ENCODE results near the gene C12orf75. TPM values are rescaled to one million over a fixed set of nuclear protein-coding genes. Genes with fewer than 3 reads are reported as not detected.

The C12orf75 gene
- total RNA-seq, 2 donors from 2014 or later = 65.5 to 159 TPM

DNA sequence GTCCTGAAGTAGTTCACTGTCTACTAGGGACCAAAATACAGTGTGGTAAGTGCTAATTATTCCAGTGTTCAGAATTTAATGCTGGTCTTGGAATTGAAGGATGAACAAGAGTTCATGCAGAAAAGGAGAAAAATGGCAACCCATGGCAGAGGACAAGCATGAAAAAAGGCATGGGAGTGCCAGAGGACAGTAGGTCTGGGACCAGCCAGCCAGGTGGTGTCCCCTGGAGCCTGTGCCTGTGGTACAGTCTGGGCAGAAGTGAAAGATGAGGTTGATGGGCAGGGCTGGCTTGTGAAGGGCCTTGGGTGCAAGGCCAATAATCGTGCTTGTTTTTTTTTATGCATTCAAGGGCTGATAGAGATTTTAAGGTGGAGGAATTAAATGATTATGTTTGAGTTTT, 21.0 kb downstream of the C12orf75 start:
- peak overlapping the region; percentile 69 for H3K4me3 Mint-ChIP-seq
- no peaks in the 10 kb centered on the region for H3K27me3 Mint-ChIP-seq
- H3K4me1 Mint-ChIP-seq (ENCODE audit: low read depth in 2 of 2) = peaks cover 53 to 67% of the 10 kb centered on the region in 2 donors
- H3K36me3 Mint-ChIP-seq = peaks cover 18% of the 10 kb centered on the region
- peak overlapping the region; percentile 42 to 58 for H3K27ac Mint-ChIP-seq
- peaks cover 3% of the 10 kb centered on the region for H3K9me3 Mint-ChIP-seq
- ATAC-seq (peak in 1 of 2 donors; percentile 64), DNase-seq (ENCODE audit: low spot score) (no peak)

DNA sequence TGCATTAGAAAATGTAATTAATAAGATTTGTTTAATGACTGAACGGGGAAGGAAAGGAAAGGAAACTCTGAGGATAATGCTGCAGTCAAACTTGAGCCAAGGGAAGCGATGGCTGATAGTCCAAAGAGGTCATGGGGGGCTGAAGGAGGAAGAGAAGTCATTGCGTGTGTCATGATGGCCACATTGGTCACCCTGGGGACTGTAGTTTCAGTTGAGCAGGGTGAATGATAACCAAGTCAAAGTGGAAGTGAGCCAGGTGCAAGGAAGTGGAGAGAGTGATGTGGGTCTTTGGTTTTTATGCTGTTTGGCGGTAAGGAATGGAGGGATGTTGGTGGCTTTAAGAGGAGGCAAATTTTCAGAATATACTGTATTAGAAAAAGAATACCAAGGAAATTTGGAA, 21.6 kb downstream of the C12orf75 start:
- Mint-ChIP-seq H3K4me1 (ENCODE audit: low read depth in 2 of 2) (peaks cover 53 to 70% of the 10 kb centered on the region in 2 donors), H3K4me3 (peak overlapping the region; percentile 69), H3K27me3 (no peaks in the 10 kb centered on the region), H3K9me3 (peaks cover 3% of the 10 kb centered on the region), H3K36me3 (peaks cover 18% of the 10 kb centered on the region), H3K27ac (peak overlapping the region; percentile 42 to 58)
- DNase-seq (ENCODE audit: low spot score) (no peak), ATAC-seq (peak; percentile 77 to 86)

DNA sequence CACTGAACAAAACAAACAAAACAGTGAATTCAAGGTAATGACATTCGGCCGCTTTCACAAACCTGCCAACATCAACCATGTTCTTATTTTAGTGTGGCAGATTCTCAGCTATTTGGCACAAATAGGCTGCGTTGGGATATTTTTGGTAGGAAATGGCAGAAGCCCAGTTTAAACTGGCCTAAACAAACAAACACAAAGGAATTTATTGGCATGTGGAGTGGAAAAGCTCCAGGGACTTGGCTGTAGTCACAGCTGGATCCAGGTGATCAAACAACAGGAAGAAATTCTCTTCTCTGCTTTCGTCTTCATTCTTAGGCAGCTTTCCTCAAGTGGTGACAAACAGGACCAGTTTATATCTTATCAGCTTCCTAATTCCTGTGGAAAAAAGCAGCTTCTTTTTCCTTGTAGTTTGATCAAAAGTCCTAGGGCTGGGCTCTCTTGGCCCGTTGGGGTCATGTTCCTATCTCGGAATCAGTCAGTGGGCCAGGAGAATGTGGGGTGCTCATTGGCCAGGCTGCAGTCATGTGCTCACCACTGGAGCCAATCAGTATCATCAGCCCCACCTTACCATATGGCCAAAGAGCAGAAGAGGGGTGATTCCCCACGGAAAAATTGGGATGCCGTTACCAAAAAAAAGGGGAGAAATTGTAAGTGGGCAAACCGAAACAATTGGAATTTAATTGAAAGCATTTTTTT, 22.6 kb downstream of the C12orf75 start:
- ATAC-seq (no peak), DNase-seq (ENCODE audit: low spot score) (no peak)
- Mint-ChIP-seq H3K27me3 (no peaks in the 10 kb centered on the region), H3K9me3 (peaks cover 3% of the 10 kb centered on the region), H3K4me1 (ENCODE audit: low read depth in 2 of 2) (peaks cover 57 to 77% of the 10 kb centered on the region in 2 donors), H3K36me3 (peaks cover 18% of the 10 kb centered on the region), H3K27ac (peak overlapping the region in 1 of 2 donors; percentile 58), H3K4me3 (no peak overlapping the region)

DNA sequence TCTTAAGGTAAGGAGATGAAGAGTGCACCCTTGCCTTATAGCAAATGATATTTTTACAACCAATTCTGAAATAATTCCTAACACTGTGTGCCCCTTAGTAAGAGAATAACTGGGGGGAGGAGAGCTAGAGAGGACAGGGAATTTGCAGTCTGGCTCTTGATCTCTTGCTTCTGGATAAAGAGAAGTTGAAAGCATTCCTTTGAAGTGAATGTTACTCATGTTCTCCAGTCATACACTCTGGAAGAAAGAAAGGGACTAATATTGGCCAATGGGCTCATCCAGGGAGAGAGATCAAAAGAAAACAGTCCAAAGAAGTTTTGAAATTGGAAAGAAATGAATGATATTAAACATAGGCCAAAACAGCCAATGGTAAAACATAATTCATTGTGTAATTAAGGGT, 25.3 kb downstream of the C12orf75 start:
- Mint-ChIP-seq H3K36me3 (peaks cover 18% of the 10 kb centered on the region), H3K4me3 (no peak overlapping the region), H3K9me3 (peaks cover 3% of the 10 kb centered on the region), H3K4me1 (ENCODE audit: low read depth in 2 of 2) (peaks cover 52 to 72% of the 10 kb centered on the region in 2 donors), H3K27ac (peak overlapping the region; percentile 2), H3K27me3 (no peaks in the 10 kb centered on the region)
- no peak for ATAC-seq
- no peak for DNase-seq (ENCODE audit: low spot score)

DNA sequence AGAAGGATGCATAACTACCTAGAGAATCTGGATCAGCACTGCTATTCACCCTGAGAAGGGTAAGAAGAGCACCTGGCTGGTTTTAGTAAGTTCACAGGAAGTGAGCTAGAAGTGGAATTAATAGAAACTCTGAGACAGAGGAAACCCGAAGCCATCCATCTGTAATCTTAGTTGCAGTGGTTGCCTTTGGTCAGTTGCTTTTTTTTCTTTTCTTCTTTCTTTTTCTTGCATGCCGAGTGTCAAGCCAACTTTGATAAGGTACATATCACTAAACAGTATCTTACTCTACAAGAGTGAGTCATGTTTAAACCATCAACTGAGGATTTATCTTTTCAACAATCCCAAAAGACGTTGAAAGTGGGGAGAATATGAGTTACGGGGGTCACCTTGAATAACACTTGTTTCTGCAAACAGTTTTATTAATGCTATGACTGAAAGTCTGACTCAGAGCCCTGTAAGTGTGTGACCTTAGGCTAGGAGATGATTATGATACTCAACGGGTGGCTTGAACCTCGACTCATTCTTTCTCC, 26.7 kb downstream of the C12orf75 start:
- H3K36me3 Mint-ChIP-seq = peaks cover 9% of the 10 kb centered on the region
- DNase-seq (ENCODE audit: low spot score) = no peak
- H3K4me1 Mint-ChIP-seq (ENCODE audit: low read depth in 2 of 2) = peaks cover 43 to 61% of the 10 kb centered on the region in 2 donors

DNA sequence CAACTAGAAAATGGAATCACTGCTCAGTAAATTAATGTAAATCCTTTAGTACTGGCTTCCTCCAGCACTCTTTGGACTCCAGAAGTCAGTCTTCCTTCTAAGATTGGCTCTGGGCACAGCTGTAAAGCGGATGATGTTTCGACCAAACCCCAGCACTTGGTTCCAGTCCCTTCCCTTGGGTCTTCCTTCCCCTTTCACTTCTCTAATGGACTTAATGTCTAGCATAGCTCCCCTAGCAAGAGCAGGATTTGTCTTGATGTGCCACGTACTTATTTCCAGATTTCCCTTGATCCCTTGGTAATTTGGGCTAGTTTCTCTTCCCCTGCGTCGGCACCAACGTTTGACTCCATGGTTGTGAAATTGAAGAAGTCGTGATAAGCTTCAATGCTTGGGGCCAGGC, 28.3 kb downstream of the C12orf75 start:
- H3K4me1 Mint-ChIP-seq (ENCODE audit: low read depth in 2 of 2) = peaks cover 42 to 61% of the 10 kb centered on the region in 2 donors
- DNase-seq (ENCODE audit: low spot score) (no peak), ATAC-seq (no peak)
- no peaks in the 10 kb centered on the region for H3K9me3 Mint-ChIP-seq
- peaks cover 7% of the 10 kb centered on the region for H3K36me3 Mint-ChIP-seq
- H3K4me3 Mint-ChIP-seq = peak overlapping the region; percentile 39
- H3K27me3 Mint-ChIP-seq = no peaks in the 10 kb centered on the region
- H3K27ac Mint-ChIP-seq = peak overlapping the region; percentile 33 to 83

More for the DNA sequence above, 26.7 kb downstream of the C12orf75 start:
- Mint-ChIP-seq H3K4me3 (peak overlapping the region; percentile 51), H3K9me3 (no peaks in the 10 kb centered on the region), H3K27ac (peak overlapping the region; percentile 68 to 73), H3K27me3 (no peaks in the 10 kb centered on the region)
- ATAC-seq = peak; percentile 53 to 80

DNA sequence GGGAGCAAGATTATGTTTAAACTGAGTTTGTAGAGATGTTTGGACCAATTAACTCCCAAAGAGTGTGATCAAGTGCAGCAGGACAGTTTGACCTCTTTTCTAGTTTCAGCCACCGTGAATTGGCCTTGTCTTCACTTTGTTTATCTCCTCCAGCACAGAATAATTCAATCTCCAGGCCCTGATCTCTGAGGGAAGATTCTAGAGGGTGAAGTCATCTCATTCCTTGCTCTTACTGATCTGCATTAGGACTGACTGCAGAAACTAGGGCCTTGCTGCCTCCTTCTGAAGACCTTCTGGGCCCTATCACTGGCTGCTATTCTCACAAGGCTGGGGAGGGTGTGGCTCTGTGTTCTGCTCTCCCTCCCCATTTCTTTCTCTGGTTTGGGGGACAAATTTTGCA, 29.4 kb downstream of the C12orf75 start:
- Mint-ChIP-seq H3K27ac (peak overlapping the region in 1 of 2 donors; percentile 83), H3K4me1 (ENCODE audit: low read depth in 2 of 2) (peaks cover 37 to 51% of the 10 kb centered on the region in 2 donors), H3K9me3 (no peaks in the 10 kb centered on the region), H3K27me3 (no peaks in the 10 kb centered on the region), H3K4me3 (no peak overlapping the region), H3K36me3 (peaks cover under 1% of the 10 kb centered on the region)
- ATAC-seq (no peak), DNase-seq (ENCODE audit: low spot score) (no peak)

DNA sequence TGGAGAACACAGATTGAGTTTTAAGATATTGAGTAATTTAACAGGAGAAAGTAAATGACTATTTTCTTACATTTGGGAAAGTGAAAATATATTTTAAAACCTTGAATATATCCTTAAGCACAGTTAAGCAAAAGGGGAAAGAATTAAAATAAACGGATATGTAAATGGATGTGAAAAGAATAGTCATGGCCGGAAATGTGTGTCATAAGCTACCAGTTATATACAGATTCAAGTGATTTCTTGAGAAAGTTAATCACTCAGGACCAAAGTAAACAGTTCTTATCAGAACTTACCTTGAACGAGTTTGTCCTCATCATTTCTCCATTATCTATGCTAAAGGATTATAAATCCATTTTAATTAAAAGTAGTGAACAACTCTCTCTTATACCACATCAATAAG, 33.4 kb downstream of the C12orf75 start:
- no peak for DNase-seq (ENCODE audit: low spot score)
- peaks cover 21 to 23% of the 10 kb centered on the region in 2 donors for H3K4me1 Mint-ChIP-seq (ENCODE audit: low read depth in 2 of 2)

DNA sequence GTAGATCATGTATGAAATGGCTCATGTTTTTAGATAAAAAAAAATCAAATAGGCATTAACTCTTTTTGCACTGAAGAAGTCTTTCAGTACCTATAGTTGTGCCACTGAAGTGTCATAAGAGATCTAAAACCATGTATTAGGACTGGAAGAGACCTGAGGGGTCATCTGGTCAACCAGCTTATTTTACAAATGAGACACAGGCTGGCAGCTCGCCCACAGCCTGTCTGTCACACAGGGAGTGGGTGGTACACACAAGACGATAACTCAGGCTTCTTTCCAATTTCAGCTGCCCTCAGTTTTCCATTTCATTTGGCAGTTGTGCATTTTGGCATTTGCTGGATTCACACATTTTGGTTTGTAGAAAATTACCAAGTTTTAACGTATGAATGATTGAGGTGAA, 34.7 kb downstream of the C12orf75 start:
- ATAC-seq = no peak

More for the DNA sequence above, 33.4 kb downstream of the C12orf75 start:
- peaks cover 6% of the 10 kb centered on the region for H3K36me3 Mint-ChIP-seq
- no peak overlapping the region for H3K27ac Mint-ChIP-seq
- H3K27me3 Mint-ChIP-seq = no peaks in the 10 kb centered on the region
- ATAC-seq = no peak
- H3K4me3 Mint-ChIP-seq = no peak overlapping the region
- H3K9me3 Mint-ChIP-seq = no peaks in the 10 kb centered on the region

DNA sequence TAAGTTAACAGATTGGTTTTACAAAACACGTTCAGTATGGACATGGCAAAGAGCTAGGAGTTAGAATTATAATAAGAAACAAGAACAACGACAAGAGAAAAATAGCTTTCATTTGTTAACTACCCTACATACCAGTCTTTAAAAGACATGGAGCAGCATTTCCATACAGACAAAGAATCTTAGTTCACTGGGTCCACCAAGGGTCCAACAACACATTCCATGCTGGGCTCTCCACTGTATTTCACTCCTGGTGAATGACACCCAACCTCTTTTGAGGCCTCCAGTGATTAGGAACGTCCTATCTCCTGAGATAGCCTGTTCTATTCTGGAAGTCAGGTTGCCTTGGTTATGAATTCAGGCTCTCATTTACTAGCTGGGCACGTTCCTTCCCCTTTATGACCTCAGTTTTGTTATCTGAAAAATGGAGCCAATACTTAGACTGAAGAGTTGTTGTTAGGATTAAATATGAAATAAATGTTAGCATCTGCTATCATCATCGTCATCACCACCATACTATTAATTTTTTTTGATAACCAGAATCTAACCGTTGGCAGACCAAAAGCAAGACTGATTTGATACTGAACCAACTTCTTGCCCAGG, 37.7 kb downstream of the C12orf75 start:
- ATAC-seq (no peak), DNase-seq (ENCODE audit: low spot score) (no peak)
- H3K36me3 Mint-ChIP-seq = peaks cover 11% of the 10 kb centered on the region
- no peak overlapping the region for H3K27ac Mint-ChIP-seq
- H3K27me3 Mint-ChIP-seq = no peaks in the 10 kb centered on the region
- H3K9me3 Mint-ChIP-seq = no peaks in the 10 kb centered on the region
- H3K4me1 Mint-ChIP-seq (ENCODE audit: low read depth in 2 of 2) = peaks cover 5 to 7% of the 10 kb centered on the region in 2 donors
- no peak overlapping the region for H3K4me3 Mint-ChIP-seq

More for the DNA sequence above, 34.7 kb downstream of the C12orf75 start:
- peaks cover 6% of the 10 kb centered on the region for H3K36me3 Mint-ChIP-seq
- no peak for DNase-seq (ENCODE audit: low spot score)
- no peak overlapping the region for H3K4me3 Mint-ChIP-seq
- no peaks in the 10 kb centered on the region for H3K27me3 Mint-ChIP-seq
- H3K4me1 Mint-ChIP-seq (ENCODE audit: low read depth in 2 of 2) = peaks cover 10 to 13% of the 10 kb centered on the region in 2 donors
- H3K27ac Mint-ChIP-seq = peak overlapping the region in 1 of 2 donors; percentile 75
- H3K9me3 Mint-ChIP-seq = no peaks in the 10 kb centered on the region

DNA sequence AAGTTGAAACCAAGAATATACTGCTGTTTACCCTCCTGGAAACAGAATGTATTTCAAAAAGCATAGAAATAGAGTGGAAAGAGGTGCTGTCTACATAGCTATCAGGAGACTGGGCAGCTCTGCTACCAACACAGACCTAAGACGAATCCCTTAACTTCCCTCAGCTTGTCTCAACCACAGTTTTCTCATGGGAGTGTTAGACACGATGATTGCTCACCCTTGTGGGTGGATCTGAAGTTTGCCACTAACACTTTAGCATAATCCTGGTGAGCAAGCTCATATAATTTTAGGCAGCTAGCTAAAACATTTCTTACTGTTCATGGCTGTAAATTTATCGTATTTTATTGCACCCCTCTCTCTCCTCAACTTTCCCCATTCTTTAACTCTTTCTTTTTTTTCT, 38.5 kb downstream of the C12orf75 start:
- no peak overlapping the region for H3K27ac Mint-ChIP-seq
- DNase-seq (ENCODE audit: low spot score) = no peak
- H3K36me3 Mint-ChIP-seq = peaks cover 11% of the 10 kb centered on the region
- H3K27me3 Mint-ChIP-seq = no peaks in the 10 kb centered on the region
- H3K4me3 Mint-ChIP-seq = no peak overlapping the region
- ATAC-seq = no peak
- H3K4me1 Mint-ChIP-seq (ENCODE audit: low read depth in 2 of 2) = peaks cover 4 to 6% of the 10 kb centered on the region in 2 donors
- H3K9me3 Mint-ChIP-seq = no peaks in the 10 kb centered on the region

DNA sequence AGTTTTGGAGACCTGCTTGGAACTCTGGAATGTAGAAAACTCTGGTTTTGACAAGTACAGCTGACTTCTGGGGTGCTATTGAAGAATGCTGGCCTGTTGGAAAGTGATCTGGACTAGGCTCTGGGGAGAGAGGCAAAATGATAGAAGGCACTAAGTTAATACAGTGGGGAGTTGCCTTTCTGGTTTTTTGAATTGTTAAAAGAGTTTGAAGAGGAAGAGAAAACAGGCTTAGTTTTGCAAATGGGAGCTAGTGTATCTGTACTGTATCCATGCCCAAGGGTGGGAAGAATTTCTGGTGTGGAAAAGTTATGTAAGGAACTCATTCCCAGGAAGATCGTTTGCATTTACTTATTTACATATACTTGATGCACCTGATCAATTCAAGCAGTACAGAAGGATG, 43.8 kb downstream of the C12orf75 start:
- ATAC-seq (no peak), DNase-seq (ENCODE audit: low spot score) (no peak)
- no peaks in the 10 kb centered on the region for H3K4me1 Mint-ChIP-seq (ENCODE audit: low read depth in 2 of 2)
- H3K9me3 Mint-ChIP-seq = no peaks in the 10 kb centered on the region
- peaks cover 4% of the 10 kb centered on the region for H3K36me3 Mint-ChIP-seq
- no peak overlapping the region for H3K4me3 Mint-ChIP-seq
- H3K27ac Mint-ChIP-seq = no peak overlapping the region
- H3K27me3 Mint-ChIP-seq = no peaks in the 10 kb centered on the region

DNA sequence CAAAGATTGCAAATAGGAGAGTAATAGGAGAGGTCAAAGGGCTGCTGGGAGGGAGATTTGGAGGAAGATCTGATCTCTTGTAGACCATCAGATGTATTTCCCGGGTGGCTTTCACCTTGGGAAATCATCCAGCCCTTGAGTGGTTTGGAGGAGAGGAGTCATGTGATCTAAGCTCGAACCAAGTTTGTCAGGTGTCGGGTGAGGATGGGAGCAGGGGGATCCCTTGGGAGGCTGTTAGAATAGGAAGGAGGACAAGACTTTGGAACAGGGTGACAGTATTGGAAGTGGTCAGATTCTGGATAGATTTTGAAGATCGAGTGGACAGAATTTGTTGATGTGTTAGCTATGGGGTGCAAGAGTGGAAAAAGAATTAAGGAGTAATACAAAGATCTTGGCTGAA, 46.6 kb downstream of the C12orf75 start:
- ATAC-seq (no peak), DNase-seq (ENCODE audit: low spot score) (no peak)
- Mint-ChIP-seq H3K27ac (no peak overlapping the region), H3K4me3 (no peak overlapping the region), H3K9me3 (no peaks in the 10 kb centered on the region), H3K27me3 (no peaks in the 10 kb centered on the region), H3K4me1 (ENCODE audit: low read depth in 2 of 2) (no peaks in the 10 kb centered on the region), H3K36me3 (no peaks in the 10 kb centered on the region)

DNA sequence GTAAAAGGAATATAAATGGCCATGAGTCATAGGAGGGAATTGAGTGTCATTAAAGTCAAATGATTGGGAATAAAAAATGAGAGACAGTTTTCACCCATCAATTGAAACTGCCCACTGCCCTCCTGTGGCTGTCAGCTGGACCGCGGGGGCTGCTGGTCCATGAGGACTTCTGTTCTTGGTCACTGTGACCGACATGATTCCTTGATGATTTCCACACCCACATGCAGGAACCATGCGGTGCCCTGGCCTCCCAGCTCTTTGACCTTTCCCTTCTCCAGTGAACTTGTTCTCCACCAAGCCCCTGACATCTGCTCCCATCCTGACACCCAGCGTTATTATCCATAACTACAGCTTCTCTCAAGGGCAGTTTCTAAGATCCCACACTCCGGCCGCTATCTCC, 48.4 kb downstream of the C12orf75 start:
- H3K4me1 Mint-ChIP-seq (ENCODE audit: low read depth in 2 of 2) = no peaks in the 10 kb centered on the region
- no peaks in the 10 kb centered on the region for H3K36me3 Mint-ChIP-seq
- no peak overlapping the region for H3K27ac Mint-ChIP-seq
- DNase-seq (ENCODE audit: low spot score) (no peak), ATAC-seq (no peak)
- no peaks in the 10 kb centered on the region for H3K9me3 Mint-ChIP-seq
- no peaks in the 10 kb centered on the region for H3K27me3 Mint-ChIP-seq
- H3K4me3 Mint-ChIP-seq = no peak overlapping the region
